Activated naive CD4-positive, alpha-beta T cell treated with anti-CD3 and anti-CD28 coated beads, Interleukin-2, amount 10 ng/mL, durations not matched to agents 5 hours and 36 hours (primary cell): Measurements from ENCODE around the gene DIPK1B. TPM values are rescaled to one million over a fixed set of nuclear protein-coding genes. Genes with fewer than 3 reads are reported as not detected.

ENCODE experiments used
- microRNA-seq: library from miRNA; unstranded; fragments of <30 nt; microRNA quantifications from one replicate; pipeline ENCODE4 v1.2.0, GENCODE V29; 2022; ENCODE audit warnings: borderline microRNAs expressed, borderline replicate concordance
- total RNA-seq, 2 experiments: library from RNA; stranded (reverse); gene quantifications; one replicate each; pipeline ENCODE4 v1.2.3, GENCODE V29; 2021

DIPK1B gene
- total RNA-seq, result under 1 TPM; 0.10 to 0.23 TPM

GRCh38 chr9:136711751-136712689, at the start of gene DIPK1B:
Gene DIPK1B, plus strand, starts transcription at chr9:136712572. Its CDS starts 94 bp downstream, at chr9:136712666.

GRCh38 chr9:136662656-136663581, 49.5 kb upstream of the DIPK1B start, which contains the start of gene EGFL7:
Gene EGFL7, plus strand, starts transcription at chr9:136662916. Its CDS starts 5,367 bp downstream, at chr9:136668283.

GRCh38 chr9:136686794-136687711, 25.3 kb upstream of the DIPK1B start, which contains the start of gene AGPAT2:
Gene AGPAT2, minus strand, starts transcription at chr9:136687457. Its CDS starts 100 bp downstream, at chr9:136687357.

GRCh38 chr9:136742591-136743391, 30.4 kb downstream of the DIPK1B start, which contains the start of gene LCN10:
Gene LCN10, minus strand, starts transcription at chr9:136742940. Its CDS starts 37 bp downstream, at chr9:136742903.

GRCh38 chr9:136748201-136748600, 35.8 kb downstream of the DIPK1B start, which contains the start of gene LCN6:
Gene LCN6, minus strand, starts transcription at chr9:136748525. Its CDS starts 42 bp downstream, at chr9:136748483.

GRCh38 chr9:136764301-136764891, 52.0 kb downstream of the DIPK1B start, which contains the start of gene LCN15:
Gene LCN15, minus strand, starts transcription at chr9:136764518. Its CDS starts 30 bp downstream, at chr9:136764488.

Small RNA genes within 50 kb of the gene (microRNA-seq; reads per million reads assigned to microRNA genes)
- gene MIR126 (22.5 reads per million, percentile 54 among the genes with 10 or more reads in this experiment), gene MIR6722 (not detected)

Other genes with a start within 250 kb of the DIPK1B start
- gene SEC16A, start 229.5 kb upstream of the DIPK1B start, total RNA-seq, result 10 to 100 TPM; 57.1 to 59.0 TPM
- gene NOTCH1, start 166.5 kb upstream of the DIPK1B start, total RNA-seq, result 10 to 100 TPM; 66.7 to 74.8 TPM
- gene EGFL7, start 49.7 kb upstream of the DIPK1B start, total RNA-seq, result under 1 TPM; 0.41 to 0.63 TPM
- 10 to 100 TPM; 16.8 to 17.8 TPM for gene AGPAT2, start 25.1 kb upstream of the DIPK1B start, total RNA-seq
- under 1 TPM in 1 of 2 experiments, not detected in 1; 0.08 TPM for gene LCN10, start 30.4 kb downstream of the DIPK1B start, total RNA-seq
- gene LCN6, start 36.0 kb downstream of the DIPK1B start, total RNA-seq, result not detected
- gene LCN8, start 45.7 kb downstream of the DIPK1B start, total RNA-seq, result not detected
- not detected for gene LCN15, start 51.9 kb downstream of the DIPK1B start, total RNA-seq
- 10 to 100 TPM; 33.4 to 35.3 TPM for gene TMEM141, start 78.8 kb downstream of the DIPK1B start, total RNA-seq
- under 1 TPM; 0.46 to 0.76 TPM for gene CCDC183, start 83.8 kb downstream of the DIPK1B start, total RNA-seq
- gene RABL6, start 95.4 kb downstream of the DIPK1B start, total RNA-seq, result 10 to 100 TPM; 89.0 to 92.1 TPM
- 1 to 10 TPM; 5.6 to 5.9 TPM for gene AJM1, start 129.9 kb downstream of the DIPK1B start, total RNA-seq
- gene PHPT1, start 136.8 kb downstream of the DIPK1B start, total RNA-seq, result 10 to 100 TPM; 86.7 to 87.5 TPM
- 10 to 100 TPM; 13.4 to 14.6 TPM for gene MAMDC4, start 139.8 kb downstream of the DIPK1B start, total RNA-seq
- gene EDF1, start 153.7 kb downstream of the DIPK1B start, total RNA-seq, result 100 to 1,000 TPM; 316 to 330 TPM
- 10 to 100 TPM; 35.4 to 41.7 TPM for gene TRAF2, start 173.9 kb downstream of the DIPK1B start, total RNA-seq
- gene FBXW5, start 232.2 kb downstream of the DIPK1B start, total RNA-seq, result 100 to 1,000 TPM; 104 to 108 TPM
- 1 to 10 TPM in 1 of 2 experiments, under 1 TPM in 1; 0.98 to 1.2 TPM for gene C8G, start 232.7 kb downstream of the DIPK1B start, total RNA-seq
- 1 to 10 TPM; 2.4 to 2.8 TPM for gene LCN12, start 239.7 kb downstream of the DIPK1B start, total RNA-seq